DMS53 treated with DMSO at 0.1 percent for 48 hours (cell line): ENCODE results near the gene KISS1R.

Experiments
- DNase-seq: peaks from one replicate; lab custom pipeline; 2025; ENCODE audit not compliant: unreplicated experiment; lab: John Stamatoyannopoulos, UW

The KISS1R gene

GRCh38 chr19:899336-900042 is 17.6 kb upstream of the KISS1R start:
- no peak for DNase-seq

GRCh38 chr19:900043-900301 is 17.2 kb upstream of the KISS1R start:
- DNase-seq = no peak

GRCh38 chr19:900302-901111 is 16.6 kb upstream of the KISS1R start:
- DNase-seq = no peak

DNA sequence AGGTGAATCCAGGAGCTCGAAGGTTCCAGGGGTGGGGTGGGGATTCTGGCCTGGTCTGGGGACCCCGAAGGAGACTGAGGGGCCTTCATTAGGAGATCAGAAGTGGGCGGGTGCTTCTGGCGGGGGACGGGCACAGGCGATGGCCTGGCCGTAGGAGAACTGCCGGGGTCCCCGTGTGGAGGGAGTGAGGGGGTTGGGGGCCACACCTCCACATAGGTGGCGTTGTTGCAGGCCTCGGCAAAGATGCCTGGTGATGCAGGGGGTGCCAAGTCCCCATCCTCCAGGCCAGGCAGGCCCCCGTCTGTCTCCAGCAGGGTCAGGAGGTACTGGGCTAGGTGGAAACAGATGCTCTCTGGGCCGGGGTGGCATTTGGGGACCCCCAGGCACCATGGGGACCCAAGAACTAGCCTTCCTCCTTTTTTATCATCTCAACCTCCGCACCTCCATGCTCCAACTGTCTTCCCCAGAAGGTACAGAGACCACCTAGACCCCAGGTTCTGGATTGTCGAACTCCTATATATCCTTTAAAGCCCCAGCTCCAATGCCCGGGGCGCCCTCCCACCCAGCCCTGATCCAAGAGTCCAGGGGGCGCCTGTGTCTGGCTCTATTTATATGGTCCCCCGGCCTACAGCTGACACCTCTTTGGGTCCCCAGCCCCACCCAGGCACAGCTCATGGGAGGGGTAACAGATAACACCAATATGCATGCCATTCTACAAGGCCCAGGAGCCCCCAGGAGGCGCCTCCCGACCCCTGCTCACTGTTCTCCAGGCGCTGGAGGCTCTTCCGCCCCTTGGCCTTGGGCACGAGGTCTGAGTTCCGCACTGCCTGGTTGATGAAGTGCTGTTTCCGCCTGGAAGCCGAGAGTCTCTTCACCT is 15.7 kb upstream of the KISS1R start:
- no peak for DNase-seq

GRCh38 chr19:902093-902370 is 15.1 kb upstream of the KISS1R start:
- DNase-seq = no peak

- no peak for DNase-seq
These were observed 14.5 kb upstream of the KISS1R start for GRCh38 chr19:902446-903226.

DNA sequence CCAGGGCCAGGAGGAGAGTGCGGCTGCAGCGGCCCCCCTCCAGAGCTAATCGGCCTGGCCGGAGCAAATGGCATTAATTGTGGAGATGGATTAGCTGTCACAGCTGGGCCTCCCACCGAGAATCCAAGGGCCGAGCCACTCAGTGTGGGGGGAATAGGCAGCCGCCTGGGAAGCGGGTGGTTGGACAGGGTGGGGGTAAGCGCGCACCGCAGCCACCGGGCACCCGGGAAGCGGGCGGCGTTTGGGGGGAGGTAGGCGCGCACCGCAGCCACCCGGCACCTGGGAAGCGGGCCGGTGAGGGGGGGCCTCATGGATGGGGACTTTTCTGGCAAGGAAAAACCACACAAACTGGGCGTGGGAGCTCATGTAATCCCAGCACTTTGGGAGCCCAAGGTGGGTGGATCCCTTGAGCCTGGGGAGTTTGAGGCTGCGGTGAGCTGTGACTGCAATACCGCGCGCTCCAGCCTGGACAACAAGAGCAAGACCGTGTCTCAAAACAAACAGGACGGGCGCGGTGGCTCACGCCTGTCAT is 13.8 kb upstream of the KISS1R start:
- DNase-seq = no peak

- DNase-seq = no peak
These were observed 12.6 kb upstream of the KISS1R start for GRCh38 chr19:904545-904944.

- no peak for DNase-seq
These were observed 10.7 kb upstream of the KISS1R start for GRCh38 chr19:906480-906879.

DNA sequence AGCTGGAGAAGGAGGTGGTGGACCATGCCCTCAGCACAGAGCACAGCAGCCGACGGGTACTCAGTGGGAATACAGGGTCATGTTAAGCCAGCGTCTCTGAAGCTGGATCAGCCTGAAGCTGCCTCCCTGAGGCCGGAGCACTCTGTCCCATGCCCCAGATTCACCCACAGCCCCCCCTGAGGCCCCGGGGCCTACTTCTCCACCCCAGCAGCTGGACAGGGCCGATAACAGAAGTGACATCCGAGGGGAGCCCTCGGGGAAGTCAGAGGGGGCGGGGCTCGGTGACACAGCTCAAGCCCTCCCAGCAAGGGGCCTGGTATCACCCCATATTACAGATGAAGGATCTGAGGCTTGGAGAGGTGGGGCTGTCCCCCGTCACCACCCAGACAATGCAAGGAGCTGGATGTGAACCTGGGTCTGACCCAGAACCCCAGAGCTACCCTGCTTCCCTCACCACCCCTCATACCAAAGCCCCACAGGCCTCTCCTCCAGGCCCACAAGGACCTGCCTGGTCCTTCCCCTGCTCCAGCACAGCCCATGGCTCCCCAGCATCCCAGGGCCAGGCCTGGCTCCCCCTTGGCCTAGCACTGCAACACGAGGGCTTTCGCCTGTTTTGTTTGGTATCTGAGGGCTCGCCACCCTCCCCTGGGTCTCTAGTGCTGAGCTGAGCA is 9.8 kb upstream of the KISS1R start:
- no peak for DNase-seq

GRCh38 chr19:911197-912033 is 5.7 kb upstream of the KISS1R start:
- no peak for DNase-seq

DNA sequence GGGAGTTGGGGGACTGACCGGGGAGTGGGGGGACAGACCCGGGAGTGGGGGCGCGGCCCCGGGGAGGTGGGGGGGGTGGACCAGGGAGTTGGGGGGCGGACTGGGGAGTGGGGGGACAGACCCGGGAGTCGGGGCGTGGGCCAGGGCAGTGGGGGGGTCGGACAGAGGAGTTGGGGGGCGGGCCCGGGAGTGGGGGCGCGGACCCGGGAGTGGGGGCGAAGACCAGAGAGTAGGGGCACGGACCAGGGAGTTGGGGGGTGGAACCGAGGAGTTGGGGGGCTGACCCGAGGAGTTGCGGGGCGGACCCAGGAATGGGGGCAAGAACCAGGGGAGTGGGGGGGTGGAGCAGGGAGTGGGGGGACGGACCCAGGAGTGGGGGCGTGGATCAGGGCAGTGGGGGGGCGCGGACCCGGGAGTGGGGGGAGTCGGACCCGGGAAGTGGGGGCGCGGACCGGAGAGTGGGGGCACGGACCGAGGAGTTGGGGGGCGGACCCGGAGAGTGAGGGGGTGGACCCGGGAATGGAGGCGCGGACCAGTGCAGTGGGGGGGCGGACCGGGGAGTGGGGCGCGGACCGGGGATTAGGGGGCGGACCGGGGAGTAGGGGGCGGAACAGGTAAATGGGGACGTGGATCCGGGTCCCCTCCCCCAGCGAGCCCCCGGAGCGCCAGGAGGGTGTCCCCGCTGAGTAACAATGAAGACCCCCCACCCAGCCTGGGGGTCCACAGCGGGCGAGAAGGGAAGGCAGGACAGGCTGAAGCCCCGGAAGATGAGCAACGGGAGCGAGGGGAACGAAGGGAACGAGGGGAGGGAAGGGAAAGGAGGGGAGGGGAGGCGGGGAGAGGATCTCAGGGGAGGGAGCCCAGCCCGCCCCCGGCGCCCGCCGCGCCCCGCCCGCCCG is 4.7 kb upstream of the KISS1R start:
- no peak for DNase-seq

DNA sequence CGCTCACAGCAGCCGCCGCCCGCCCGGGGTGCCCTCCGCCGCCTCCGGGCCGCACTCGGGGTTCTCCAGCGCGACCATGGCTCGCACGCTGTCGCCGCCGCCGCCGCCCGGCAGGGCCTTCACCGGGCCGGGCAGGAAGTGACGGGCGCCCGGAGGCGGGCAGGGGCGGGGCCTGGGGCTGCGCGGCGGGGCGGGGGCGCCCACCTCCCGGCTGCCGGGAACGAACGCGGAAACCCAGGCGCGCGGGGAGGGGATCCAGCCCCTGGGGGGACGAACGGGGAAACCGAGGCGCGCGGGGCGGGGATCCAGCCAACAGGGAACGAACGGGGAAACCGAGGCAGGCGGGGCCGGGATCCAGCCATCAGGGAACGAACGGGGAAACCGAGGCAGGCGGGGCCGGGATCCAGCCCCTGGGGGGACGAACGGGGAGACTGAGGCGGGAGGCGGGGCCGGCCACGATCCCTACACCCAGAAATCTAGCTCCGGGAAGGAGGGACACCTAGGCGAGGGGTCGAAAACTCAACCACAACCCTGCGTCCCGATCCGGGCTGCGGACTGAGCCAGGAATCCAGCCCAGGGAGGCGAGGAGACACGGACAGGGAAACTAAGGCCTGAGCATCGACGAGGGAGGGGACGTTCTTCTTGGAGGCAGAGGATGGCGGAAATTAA is 3.9 kb upstream of the KISS1R start, which contains the start of gene R3HDM4:
TSS of gene R3HDM4 (minus strand) at position 140 of the 669 bp plus-strand sequence. CDS start at position 78, 62 bp downstream.
- DNase-seq = peak; percentile 20

DNA sequence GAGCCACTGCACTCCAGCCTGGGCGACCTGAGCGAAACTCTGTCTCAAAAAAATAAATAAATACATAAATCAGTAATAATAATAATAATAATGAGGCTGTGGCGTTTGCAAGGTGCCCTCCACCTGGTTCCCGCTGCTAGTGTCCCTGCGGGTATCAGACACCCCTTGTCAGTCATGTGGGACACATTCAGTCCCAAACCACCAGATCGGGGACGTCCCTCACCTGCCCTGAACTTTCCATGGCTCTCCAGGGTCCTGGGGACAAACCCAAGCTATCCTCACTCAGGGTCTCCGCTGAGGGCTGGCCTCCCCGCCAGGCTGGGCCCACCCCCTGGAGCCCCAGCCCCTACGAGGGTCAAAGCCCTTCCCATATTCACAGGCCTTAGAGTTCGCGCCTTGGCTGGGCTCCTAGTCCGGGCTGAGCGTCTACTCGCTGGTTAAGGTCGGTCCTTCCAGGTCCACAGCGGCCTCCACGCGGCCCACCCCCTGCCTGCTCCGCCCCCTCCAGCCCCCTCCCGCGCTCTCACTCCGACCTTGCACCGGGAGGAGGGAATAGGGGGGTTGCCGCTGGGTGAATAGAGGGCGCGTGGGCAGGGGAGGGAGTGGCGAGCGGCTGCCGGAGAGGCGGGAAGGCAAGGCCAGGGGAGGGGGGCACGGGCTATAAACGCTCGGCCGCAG is 349 bp upstream of the KISS1R start:
- no peak for DNase-seq

DNA sequence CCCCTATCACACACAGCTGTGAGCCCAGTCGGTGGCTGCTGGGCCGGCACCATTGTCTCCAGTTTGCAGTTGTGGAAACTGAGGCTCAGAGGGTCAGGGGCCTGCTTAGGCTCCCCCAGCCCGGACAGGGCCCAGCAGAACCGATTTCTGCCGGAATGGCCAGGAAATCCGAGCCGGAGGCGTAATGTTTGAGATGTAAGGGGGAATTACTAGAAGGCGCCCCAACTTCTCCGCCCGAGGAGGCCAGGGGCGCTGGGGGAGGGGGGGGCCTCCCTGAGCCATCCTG is 962 bp downstream of the KISS1R start:
- DNase-seq = no peak

- DNase-seq = no peak
These were observed 1.5 kb downstream of the KISS1R start for GRCh38 chr19:918481-919198.
